Measurements from ENCODE around the gene ALG2. TPM values are rescaled to one million over a fixed set of nuclear protein-coding genes. Genes with fewer than 3 reads are reported as not detected.

Gene ALG2
- total and polyA plus RNA-seq, 2 of the 13 experiments (the other 11 are each of a cell fraction or from before 2014, with no cell fraction given): 46.2 to 49.0 TPM

DNA sequence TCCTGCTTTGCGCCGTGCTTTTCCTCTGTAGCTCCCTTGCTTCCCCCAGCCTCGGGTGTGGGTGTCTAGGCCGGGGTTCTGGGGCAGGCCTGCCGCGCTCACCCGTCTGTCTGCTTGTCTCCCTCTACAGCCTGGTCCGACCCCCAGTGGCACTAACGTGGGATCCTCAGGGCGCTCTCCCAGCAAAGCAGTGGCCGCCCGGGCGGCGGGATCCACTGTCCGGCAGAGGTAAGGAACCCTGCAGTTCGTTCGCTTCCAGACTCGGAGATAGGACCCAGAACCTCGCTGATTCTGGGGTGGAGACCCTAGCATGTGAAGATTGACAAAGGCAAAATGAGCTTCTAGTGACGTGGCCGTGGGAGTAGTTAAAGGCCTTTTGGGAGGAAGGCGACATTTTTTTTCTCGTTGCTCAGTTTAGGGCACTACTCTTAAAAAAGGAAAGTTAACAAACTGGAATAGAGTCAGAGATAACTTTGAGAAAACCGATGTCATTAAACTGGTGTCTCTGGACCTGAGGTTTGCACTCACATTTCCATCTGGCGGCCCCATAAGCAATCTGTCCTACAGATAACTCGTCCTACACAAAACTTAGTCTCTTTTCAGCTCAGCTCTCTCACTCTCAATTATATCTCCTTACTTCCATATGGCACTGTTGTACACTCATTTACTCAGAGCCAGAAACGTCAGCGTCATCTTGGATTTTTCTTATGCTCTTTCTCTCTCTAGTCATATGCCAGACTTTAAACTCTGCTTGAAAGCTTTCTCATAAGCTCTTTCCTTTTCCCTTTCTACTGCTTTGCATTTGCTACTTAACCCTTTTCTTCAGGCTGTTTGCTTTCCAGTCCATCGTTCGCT is 901 bp upstream of the ALG2 start (continued):
- TF ChIP-seq, protein P1, sequence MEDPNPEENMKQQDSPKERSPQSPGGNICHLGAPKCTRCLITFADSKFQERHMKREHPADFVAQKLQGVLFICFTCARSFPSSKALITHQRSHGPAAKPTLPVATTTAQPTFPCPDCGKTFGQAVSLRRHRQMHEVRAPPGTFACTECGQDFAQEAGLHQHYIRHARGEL (CRISPR knock-in tag; IDR thresholded peaks at IDR 0.05): no peak
- no peak for TF ChIP-seq ZSCAN29 (CRISPR knock-in tag; conservative IDR thresholded peaks at IDR 0.05)
- TF ChIP-seq ATRX (CRISPR knock-in tag; IDR thresholded peaks at IDR 0.05; ENCODE audit: borderline replicate concordance): no peak
- peak; percentile 7; the same call in 1 of the 2 replicates for TF ChIP-seq HDAC1 (CRISPR knock-in tag; IDR thresholded peaks at IDR 0.05)
- TF ChIP-seq PCBP2 (optimal IDR thresholded peaks at IDR 0.05; ENCODE audit: low read depth, low read length, poor library complexity, severe bottlenecking): no peak
- TF ChIP-seq SOX6 (IDR thresholded peaks at IDR 0.05): no peak
- TF ChIP-seq SOX6 (CRISPR knock-in tag; IDR thresholded peaks at IDR 0.05): no peak
- no peak for TF ChIP-seq GATA4 (IDR thresholded peaks at IDR 0.05; ENCODE audit: borderline replicate concordance, low read depth)
- TF ChIP-seq TP53 (CRISPR knock-in tag; conservative IDR thresholded peaks at IDR 0.05): no peak
- TF ChIP-seq, protein P2, sequence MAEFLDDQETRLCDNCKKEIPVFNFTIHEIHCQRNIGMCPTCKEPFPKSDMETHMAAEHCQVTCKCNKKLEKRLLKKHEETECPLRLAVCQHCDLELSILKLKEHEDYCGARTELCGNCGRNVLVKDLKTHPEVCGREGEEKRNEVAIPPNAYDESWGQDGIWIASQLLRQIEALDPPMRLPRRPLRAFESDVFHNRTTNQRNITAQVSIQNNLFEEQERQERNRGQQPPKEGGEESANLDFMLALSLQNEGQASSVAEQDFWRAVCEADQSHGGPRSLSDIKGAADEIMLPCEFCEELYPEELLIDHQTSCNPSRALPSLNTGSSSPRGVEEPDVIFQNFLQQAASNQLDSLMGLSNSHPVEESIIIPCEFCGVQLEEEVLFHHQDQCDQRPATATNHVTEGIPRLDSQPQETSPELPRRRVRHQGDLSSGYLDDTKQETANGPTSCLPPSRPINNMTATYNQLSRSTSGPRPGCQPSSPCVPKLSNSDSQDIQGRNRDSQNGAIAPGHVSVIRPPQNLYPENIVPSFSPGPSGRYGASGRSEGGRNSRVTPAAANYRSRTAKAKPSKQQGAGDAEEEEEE (CRISPR knock-in tag; IDR thresholded peaks at IDR 0.05; ENCODE audit: borderline replicate concordance): no peak
- no peak for TF ChIP-seq FOXP1 (IDR thresholded peaks at IDR 0.05)
- no peak for TF ChIP-seq FOXP1 (CRISPR knock-in tag; IDR thresholded peaks at IDR 0.05)
- TF ChIP-seq ZNF782 (CRISPR knock-in tag; IDR thresholded peaks at IDR 0.05; ENCODE audit: borderline replicate concordance): peak; percentile 69; the same call in 1 of the 2 replicates
- TF ChIP-seq ZNF83 (CRISPR knock-in tag; IDR thresholded peaks at IDR 0.05; ENCODE audit: borderline replicate concordance): no peak
- no peak for TF ChIP-seq KLF9 (CRISPR knock-in tag; IDR thresholded peaks at IDR 0.05; ENCODE audit: low read depth)
- TF ChIP-seq ZNF430 (CRISPR knock-in tag; IDR thresholded peaks at IDR 0.05): peak; percentile 65; the same call in 1 of the 2 replicates
- no peak for TF ChIP-seq PHB2 (IDR thresholded peaks at IDR 0.05; ENCODE audit: partially characterized antibody)
- TF ChIP-seq NR1H2 (CRISPR knock-in tag; IDR thresholded peaks at IDR 0.05; ENCODE audit: borderline replicate concordance, low read depth): no peak
- TF ChIP-seq, protein P3, sequence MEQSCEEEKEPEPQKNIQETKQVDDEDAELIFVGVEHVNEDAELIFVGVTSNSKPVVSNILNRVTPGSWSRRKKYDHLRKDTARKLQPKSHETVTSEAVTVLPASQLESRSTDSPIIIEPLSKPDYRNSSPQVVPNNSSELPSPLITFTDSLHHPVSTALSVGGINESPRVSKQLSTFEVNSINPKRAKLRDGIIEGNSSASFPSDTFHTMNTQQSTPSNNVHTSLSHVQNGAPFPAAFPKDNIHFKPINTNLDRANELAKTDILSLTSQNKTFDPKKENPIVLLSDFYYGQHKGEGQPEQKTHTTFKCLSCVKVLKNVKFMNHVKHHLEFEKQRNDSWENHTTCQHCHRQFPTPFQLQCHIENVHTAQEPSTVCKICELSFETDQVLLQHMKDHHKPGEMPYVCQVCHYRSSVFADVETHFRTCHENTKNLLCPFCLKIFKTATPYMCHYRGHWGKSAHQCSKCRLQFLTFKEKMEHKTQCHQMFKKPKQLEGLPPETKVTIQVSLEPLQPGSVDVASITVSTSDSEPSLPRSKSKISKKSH (CRISPR knock-in tag; IDR thresholded peaks at IDR 0.05; ENCODE audit: borderline replicate concordance): peak; percentile 38; the same call in 1 of the 2 replicates
- TF ChIP-seq, protein P4, sequence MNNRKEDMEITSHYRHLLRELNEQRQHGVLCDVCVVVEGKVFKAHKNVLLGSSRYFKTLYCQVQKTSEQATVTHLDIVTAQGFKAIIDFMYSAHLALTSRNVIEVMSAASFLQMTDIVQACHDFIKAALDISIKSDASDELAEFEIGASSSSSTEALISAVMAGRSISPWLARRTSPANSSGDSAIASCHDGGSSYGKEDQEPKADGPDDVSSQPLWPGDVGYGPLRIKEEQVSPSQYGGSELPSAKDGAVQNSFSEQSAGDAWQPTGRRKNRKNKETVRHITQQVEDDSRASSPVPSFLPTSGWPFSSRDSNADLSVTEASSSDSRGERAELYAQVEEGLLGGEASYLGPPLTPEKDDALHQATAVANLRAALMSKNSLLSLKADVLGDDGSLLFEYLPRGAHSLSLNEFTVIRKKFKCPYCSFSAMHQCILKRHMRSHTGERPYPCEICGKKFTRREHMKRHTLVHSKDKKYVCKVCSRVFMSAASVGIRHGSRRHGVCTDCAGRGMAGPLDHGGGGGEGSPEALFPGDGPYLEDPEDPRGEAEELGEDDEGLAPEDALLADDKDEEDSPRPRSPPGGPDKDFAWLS (CRISPR knock-in tag; IDR thresholded peaks at IDR 0.05; ENCODE audit: borderline replicate concordance): 0 out of 2 replicates have a peak, but pooled peaks have one; percentile 60
- TF ChIP-seq ZNF558 (CRISPR knock-in tag; IDR thresholded peaks at IDR 0.05; ENCODE audit: borderline replicate concordance): 0 out of 2 replicates have a peak, but pooled peaks have one; percentile 71
- no peak for TF ChIP-seq GZF1 (CRISPR knock-in tag; IDR thresholded peaks at IDR 0.05)
- TF ChIP-seq MIER2 (CRISPR knock-in tag; IDR thresholded peaks at IDR 0.05): 0 out of 2 replicates have a peak, but pooled peaks have one; percentile 28
- TF ChIP-seq DNMT1 (CRISPR knock-in tag; IDR thresholded peaks at IDR 0.05): no peak

All from HepG2 (cell line).